Urinary bladder (tissue), 4 donors: ENCODE data around the gene ACTA2. TPM values are rescaled to one million over a fixed set of nuclear protein-coding genes. Genes with fewer than 3 reads are reported as not detected.

Source experiments
- DNase-seq: peaks from one replicate; pipeline ENCODE4 v3.0.0-alpha.2; 2015; ENCODE audit errors: extremely low spot score
- H3K27ac ChIP-seq: one replicate; pipeline ENCODE4 v1.5.1; 2013; ENCODE audit warnings: low read depth, mild to moderate bottlenecking, moderate library complexity
- H3K36me3 ChIP-seq: one replicate; pipeline ENCODE4 v1.6.1; 2013; ENCODE audit warnings: mild to moderate bottlenecking, moderate library complexity; ENCODE audit not compliant: insufficient read depth
- H3K4me1 ChIP-seq: one replicate; pipeline ENCODE4 v1.6.1; 2013; ENCODE audit warnings: mild to moderate bottlenecking, moderate library complexity; ENCODE audit not compliant: insufficient read depth
- H3K4me3 ChIP-seq: one replicate; pipeline ENCODE4 v1.5.1; 2013; ENCODE audit warnings: low read depth, low read length
- WGBS: extraction: QIAGEN DNeasy Blood & Tissue Kit; methylation state at CpG from one replicate; pipeline ENCODE4 v1.1.7; 2013; 5-methylcytosine and 5-hydroxymethylcytosine counted together
- polyA plus RNA-seq: library from polyadenylated mRNA; stranded (reverse); fragments of 200-250 nt; gene quantifications from one replicate; pipeline ENCODE4 v1.2.3, GENCODE V29; 2013
- total RNA-seq: library from RNA; depleted of rRNA; stranded (reverse); fragments of >200 nt; gene quantifications from one replicate; pipeline ENCODE4 v1.2.3, GENCODE V29; 2014
- donor health status: healthy with polysubstance abuse.
- donor health status: healthy.

ACTA2 gene
- total and polyA plus RNA-seq, 2 donors: 3,971 to 6,755 TPM

GRCh38 chr10:88974446-88975376, 22.1 kb upstream of the ACTA2 start:
- Histone ChIP-seq H3K36me3 (no peaks in the 10 kb centered on the region), H3K4me3 (peak overlapping the region; percentile 51), H3K4me1 (no peaks in the 10 kb centered on the region), H3K27ac (no peak overlapping the region)
- no peak for DNase-seq
- 14% methylated on average over 7 of the region's 7 CpGs for WGBS

GRCh38 chr10:88974012-88974411, 21.4 kb upstream of the ACTA2 start:
- 67% methylated on average over 3 of the region's 3 CpGs for WGBS
- Histone ChIP-seq H3K36me3 (no peaks in the 10 kb centered on the region), H3K4me1 (no peaks in the 10 kb centered on the region), H3K27ac (no peak overlapping the region), H3K4me3 (no peak overlapping the region)
- DNase-seq: no peak

- Histone ChIP-seq H3K36me3 (no peaks in the 10 kb centered on the region), H3K4me1 (no peaks in the 10 kb centered on the region), H3K4me3 (no peak overlapping the region), H3K27ac (peak overlapping the region; percentile 50)
- no peak for DNase-seq
- WGBS: 30% methylated on average over 5 of the region's 5 CpGs
Observed at GRCh38 chr10:88971221-88972061, 18.9 kb upstream of the ACTA2 start.

GRCh38 chr10:88968391-88968790, 15.8 kb upstream of the ACTA2 start:
- Histone ChIP-seq H3K36me3 (no peaks in the 10 kb centered on the region), H3K4me3 (no peak overlapping the region), H3K4me1 (no peaks in the 10 kb centered on the region), H3K27ac (peak overlapping the region; percentile 18)
- 25% methylated on average over 2 of the region's 2 CpGs for whole genome bisulfite sequencing
- no peak for DNase-seq

GRCh38 chr10:88966797-88967196, 14.2 kb upstream of the ACTA2 start:
- no peak for DNase-seq
- no peak overlapping the region for H3K4me3 ChIP-seq
- H3K4me1 ChIP-seq: no peaks in the 10 kb centered on the region

GRCh38 chr10:88964869-88965415, 12.4 kb upstream of the ACTA2 start:
- no peak for DNase-seq
- Histone ChIP-seq H3K36me3 (no peaks in the 10 kb centered on the region), H3K27ac (peak overlapping the region; percentile 10), H3K4me3 (no peak overlapping the region), H3K4me1 (no peaks in the 10 kb centered on the region)
- WGBS: 36% methylated on average over 3 of the region's 3 CpGs

More at GRCh38 chr10:88966797-88967196, 14.2 kb upstream of the ACTA2 start:
- 16% methylated on average over 3 of the region's 3 CpGs for WGBS
- Histone ChIP-seq H3K27ac (no peak overlapping the region), H3K36me3 (no peaks in the 10 kb centered on the region)

- no peaks in the 10 kb centered on the region for H3K36me3 ChIP-seq
- no peak overlapping the region for H3K4me3 ChIP-seq
- no peaks in the 10 kb centered on the region for H3K4me1 ChIP-seq
- no peak overlapping the region for H3K27ac ChIP-seq
- 61% methylated on average over 1 of the region's 1 CpG for WGBS
- DNase-seq: no peak
Observed at GRCh38 chr10:88964360-88964759, 11.8 kb upstream of the ACTA2 start.

- no peak for DNase-seq
- Histone ChIP-seq H3K36me3 (no peaks in the 10 kb centered on the region), H3K27ac (no peak overlapping the region), H3K4me3 (no peak overlapping the region), H3K4me1 (no peaks in the 10 kb centered on the region)
- 89% methylated on average over 2 of the region's 2 CpGs for WGBS
Observed at GRCh38 chr10:88963318-88963717, 10.7 kb upstream of the ACTA2 start.

- DNase-seq: no peak
- Histone ChIP-seq H3K36me3 (no peaks in the 10 kb centered on the region), H3K27ac (no peak overlapping the region), H3K4me1 (no peaks in the 10 kb centered on the region), H3K4me3 (no peak overlapping the region)
- 72% methylated on average over 2 of the region's 2 CpGs for WGBS
Observed at GRCh38 chr10:88962336-88962735, 9.8 kb upstream of the ACTA2 start.

- Histone ChIP-seq H3K27ac (no peak overlapping the region), H3K36me3 (no peaks in the 10 kb centered on the region), H3K4me1 (no peaks in the 10 kb centered on the region), H3K4me3 (no peak overlapping the region)
- DNase-seq: no peak
Observed at GRCh38 chr10:88961266-88961665, 8.7 kb upstream of the ACTA2 start.

GRCh38 chr10:88960802-88961201, 8.2 kb upstream of the ACTA2 start:
- no peak for DNase-seq
- no peaks in the 10 kb centered on the region for H3K36me3 ChIP-seq
- WGBS: 100% methylated on average over 1 of the region's 1 CpG

GRCh38 chr10:88958721-88959120, 6.1 kb upstream of the ACTA2 start:
- 99% methylated on average over 6 of the region's 6 CpGs for WGBS
- no peak overlapping the region for H3K4me3 ChIP-seq
- no peaks in the 10 kb centered on the region for H3K36me3 ChIP-seq
- H3K4me1 ChIP-seq: no peaks in the 10 kb centered on the region
- H3K27ac ChIP-seq: no peak overlapping the region
- DNase-seq: no peak

More at GRCh38 chr10:88960802-88961201, 8.2 kb upstream of the ACTA2 start:
- Histone ChIP-seq H3K4me3 (no peak overlapping the region), H3K27ac (no peak overlapping the region), H3K4me1 (no peaks in the 10 kb centered on the region)

- Histone ChIP-seq H3K27ac (no peak overlapping the region), H3K4me3 (no peak overlapping the region), H3K4me1 (no peaks in the 10 kb centered on the region), H3K36me3 (no peaks in the 10 kb centered on the region)
- WGBS: 91% methylated on average over 1 of the region's 1 CpG
- no peak for DNase-seq
Observed at GRCh38 chr10:88957381-88957780, 4.8 kb upstream of the ACTA2 start.
